ENCODE measurements around the gene GPX1. TPM values are rescaled to one million over a fixed set of nuclear protein-coding genes. Genes with fewer than 3 reads are reported as not detected.

The GPX1 gene
- total RNA-seq, 1 experiment from 2014 or later, result 253 TPM

DNA sequence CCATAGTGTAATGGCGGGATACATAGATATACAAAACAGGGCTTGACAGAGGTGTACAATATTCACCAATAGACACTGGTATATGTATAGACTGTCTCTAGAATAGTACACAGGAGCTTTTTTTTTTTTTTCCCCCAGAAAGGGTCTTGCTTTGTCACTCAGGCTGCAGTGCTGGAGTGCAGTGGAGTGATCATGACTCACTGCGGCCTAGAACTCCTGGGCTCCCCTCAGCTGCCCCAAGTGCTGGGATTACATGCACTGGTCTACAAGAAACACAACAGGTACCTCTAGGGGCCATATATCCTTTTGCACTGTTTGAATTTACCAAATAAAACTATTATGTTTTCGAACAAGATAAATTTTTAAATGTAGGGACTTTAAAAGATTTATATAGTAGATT lies 41.3 kb upstream of the GPX1 start:
- no CpG with 5 or more reads among the region's 3 CpGs for WGBS (ENCODE audit: extremely low coverage, insufficient read length, low lambda C conversion rate)
- Histone ChIP-seq H3K9ac (ENCODE audit: extremely low read depth, insufficient read length, low read length) (no peak overlapping the region), H4K5ac (ENCODE audit: insufficient read length, low read depth, low read length) (no peak overlapping the region), H2BK120ac (ENCODE audit: low read depth, low read length, poor library complexity, severe bottlenecking) (no peak overlapping the region), H3T11ph (ENCODE audit: low read length) (no peak overlapping the region), H3K18ac (ENCODE audit: insufficient read length, low read depth, low read length) (no peak overlapping the region), H4K8ac (replicated peaks; ENCODE audit: insufficient read length, low read depth, low read length) (no peak overlapping the region), H3K56ac (ENCODE audit: insufficient read length, low read depth, low read length) (no peak overlapping the region), H3K9me3 (ENCODE audit: control insufficient read depth, low read depth, low read length) (no peaks in the 10 kb centered on the region), H3K79me2 (ENCODE audit: insufficient read depth, low read length) (peaks cover 50% of the 10 kb centered on the region), H3K23me2 (ENCODE audit: insufficient read length, low read depth, low read length, poor library complexity, severe bottlenecking) (no peaks in the 10 kb centered on the region), H3K4ac (ENCODE audit: low read depth, low read length) (no peak overlapping the region), H3K4me1 (ENCODE audit: insufficient read depth, low read length) (peaks cover 3% of the 10 kb centered on the region; the same call in 1 of the 2 replicates), H4K91ac (ENCODE audit: insufficient read length, low read depth, low read length) (no peak overlapping the region), H2BK20ac (ENCODE audit: low read depth, low read length, poor library complexity, severe bottlenecking) (no peak overlapping the region), H2BK12ac (ENCODE audit: insufficient read length, low read depth, low read length) (no peak overlapping the region), H3K23ac (ENCODE audit: insufficient read length, low read depth, low read length) (no peak overlapping the region), H3K4me2 (ENCODE audit: insufficient read depth, insufficient read length, low read length) (no peak overlapping the region), H3K79me1 (ENCODE audit: insufficient read depth, low read depth, low read length, poor library complexity, severe bottlenecking) (peaks cover 28% of the 10 kb centered on the region), H4K20me1 (ENCODE audit: control insufficient read depth, insufficient read depth, insufficient read length) (no peaks in the 10 kb centered on the region), H2AK5ac (ENCODE audit: insufficient read length, low read length) (no peak overlapping the region), H2BK15ac (ENCODE audit: low read depth, low read length) (no peak overlapping the region), H3K27me3 (ENCODE audit: insufficient read depth, low read length) (no peaks in the 10 kb centered on the region), H3K27ac (ENCODE audit: insufficient read length, low read depth, low read length) (no peak overlapping the region), H2AFZ (ENCODE audit: low read length) (no peak overlapping the region), H2BK5ac (ENCODE audit: insufficient read length, low read length) (no peak overlapping the region), H3K14ac (ENCODE audit: insufficient read depth, low read length) (no peak overlapping the region)
- Mint-ChIP-seq H3K27me3 (ENCODE audit: low read depth) (no peaks in the 10 kb centered on the region), H3K36me3 (ENCODE audit: insufficient read depth in 1 of 3, low read depth in 3 of 3) (peaks cover 22 to 39% (median 38%) of the 10 kb centered on the region in 3 experiments; a peak in 6 of 7 replicates), H3K4me3 (no peak overlapping the region), H3K27ac (peak overlapping the region in 1 of 3 experiments; percentile 28; a peak in 1 of 7 replicates), H3K4me1 (peaks cover 11 to 15% of the 10 kb centered on the region in 2 experiments), H3K9me3 (no peaks in the 10 kb centered on the region; a peak in 1 of 5 replicates)
- no peak for DNase-seq
- TF ChIP-seq, protein P1, sequence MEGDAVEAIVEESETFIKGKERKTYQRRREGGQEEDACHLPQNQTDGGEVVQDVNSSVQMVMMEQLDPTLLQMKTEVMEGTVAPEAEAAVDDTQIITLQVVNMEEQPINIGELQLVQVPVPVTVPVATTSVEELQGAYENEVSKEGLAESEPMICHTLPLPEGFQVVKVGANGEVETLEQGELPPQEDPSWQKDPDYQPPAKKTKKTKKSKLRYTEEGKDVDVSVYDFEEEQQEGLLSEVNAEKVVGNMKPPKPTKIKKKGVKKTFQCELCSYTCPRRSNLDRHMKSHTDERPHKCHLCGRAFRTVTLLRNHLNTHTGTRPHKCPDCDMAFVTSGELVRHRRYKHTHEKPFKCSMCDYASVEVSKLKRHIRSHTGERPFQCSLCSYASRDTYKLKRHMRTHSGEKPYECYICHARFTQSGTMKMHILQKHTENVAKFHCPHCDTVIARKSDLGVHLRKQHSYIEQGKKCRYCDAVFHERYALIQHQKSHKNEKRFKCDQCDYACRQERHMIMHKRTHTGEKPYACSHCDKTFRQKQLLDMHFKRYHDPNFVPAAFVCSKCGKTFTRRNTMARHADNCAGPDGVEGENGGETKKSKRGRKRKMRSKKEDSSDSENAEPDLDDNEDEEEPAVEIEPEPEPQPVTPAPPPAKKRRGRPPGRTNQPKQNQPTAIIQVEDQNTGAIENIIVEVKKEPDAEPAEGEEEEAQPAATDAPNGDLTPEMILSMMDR (conservative IDR thresholded peaks at IDR 0.05), result no peak
